Neutrophil (primary cell): Measurements from ENCODE around the gene TMC8.

Experiments used
- H3K27ac ChIP-seq: fragments of 200-600 bp; sonication (generic); 2 replicates; pipeline ENCODE4 v1.5.1; 2016; ENCODE audit warnings: mild to moderate bottlenecking, moderate library complexity
- H3K27me3 ChIP-seq: fragments of 200-600 bp; sonication (generic); 2 replicates; pipeline ENCODE4 v1.6.0; 2016; ENCODE audit warnings: mild to moderate bottlenecking
- H3K36me3 ChIP-seq: fragments of 200-600 bp; sonication (generic); 2 replicates; pipeline ENCODE4 v1.5.1; 2017
- H3K4me1 ChIP-seq, 2 experiments: fragments of 200-600 bp in 1 of 2; sonication (generic) in 1 of 2; 1 replicate in 1 of 2; 2 replicates in 1 of 2; pipeline versions ENCODE4 v1.5.1 to v1.6.1; 2013 to 2016; ENCODE audit warnings: low read depth in 1 of 2, low read length in 1 of 2, mild to moderate bottlenecking in 1 of 2, moderate library complexity in 1 of 2; ENCODE audit not compliant: control insufficient read depth in 1 of 2, insufficient read depth in 1 of 2
- H3K4me3 ChIP-seq, 2 experiments: fragments of 200-600 bp in 1 of 2; sonication (generic) in 1 of 2; 1 replicate in 1 of 2; 2 replicates in 1 of 2; pipeline ENCODE4 v1.5.1; 2013 to 2016; ENCODE audit warnings: low read depth in 1 of 2, low read length in 1 of 2, mild to moderate bottlenecking in 1 of 2, moderate library complexity in 1 of 2
- H3K9me3 ChIP-seq: fragments of 200-600 bp; sonication (generic); 2 replicates; pipeline ENCODE4 v1.5.1; 2016
- TF ChIP-seq, protein P1 (sequence below): fragments of 200-600 bp; sonication (generic); IDR thresholded peaks from 2 replicates; pipeline ENCODE4 v1.5.1; 2016; ENCODE audit warnings: antibody characterized with exemption

Gene TMC8

GRCh38 chr17:78106211-78106610 is 24.4 kb upstream of the TMC8 start:
- H3K4me3 ChIP-seq: no peak overlapping the region
- TF ChIP-seq, protein P1, sequence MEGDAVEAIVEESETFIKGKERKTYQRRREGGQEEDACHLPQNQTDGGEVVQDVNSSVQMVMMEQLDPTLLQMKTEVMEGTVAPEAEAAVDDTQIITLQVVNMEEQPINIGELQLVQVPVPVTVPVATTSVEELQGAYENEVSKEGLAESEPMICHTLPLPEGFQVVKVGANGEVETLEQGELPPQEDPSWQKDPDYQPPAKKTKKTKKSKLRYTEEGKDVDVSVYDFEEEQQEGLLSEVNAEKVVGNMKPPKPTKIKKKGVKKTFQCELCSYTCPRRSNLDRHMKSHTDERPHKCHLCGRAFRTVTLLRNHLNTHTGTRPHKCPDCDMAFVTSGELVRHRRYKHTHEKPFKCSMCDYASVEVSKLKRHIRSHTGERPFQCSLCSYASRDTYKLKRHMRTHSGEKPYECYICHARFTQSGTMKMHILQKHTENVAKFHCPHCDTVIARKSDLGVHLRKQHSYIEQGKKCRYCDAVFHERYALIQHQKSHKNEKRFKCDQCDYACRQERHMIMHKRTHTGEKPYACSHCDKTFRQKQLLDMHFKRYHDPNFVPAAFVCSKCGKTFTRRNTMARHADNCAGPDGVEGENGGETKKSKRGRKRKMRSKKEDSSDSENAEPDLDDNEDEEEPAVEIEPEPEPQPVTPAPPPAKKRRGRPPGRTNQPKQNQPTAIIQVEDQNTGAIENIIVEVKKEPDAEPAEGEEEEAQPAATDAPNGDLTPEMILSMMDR: no peak
- no peaks in the 10 kb centered on the region for H3K9me3 ChIP-seq
- peaks cover 87% of the 10 kb centered on the region for H3K36me3 ChIP-seq
- no peak overlapping the region for H3K27ac ChIP-seq
- no peaks in the 10 kb centered on the region for H3K4me1 ChIP-seq
- no peaks in the 10 kb centered on the region for H3K27me3 ChIP-seq

DNA sequence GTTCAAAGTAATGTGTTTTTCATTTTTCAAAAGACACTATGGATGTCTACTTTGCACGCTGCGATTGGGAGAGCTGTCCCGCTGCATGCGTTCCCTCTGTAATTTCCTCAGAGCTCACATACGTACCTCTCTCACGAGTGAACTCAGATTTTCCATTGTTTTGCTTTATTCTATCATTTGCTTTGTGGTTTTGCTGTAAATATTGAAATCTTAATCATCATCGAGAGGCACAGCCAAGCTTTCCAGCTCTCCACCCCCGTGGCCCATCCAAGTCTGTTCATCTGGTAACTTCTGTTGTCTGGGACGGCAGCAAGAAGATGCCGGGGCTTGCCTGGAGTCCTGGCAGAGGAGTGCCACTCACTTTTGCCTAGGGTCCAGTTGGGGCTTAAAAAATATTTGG is 23.1 kb upstream of the TMC8 start:
- Histone ChIP-seq H3K4me1 (peaks cover 0 to 1% of the 10 kb centered on the region in 2 experiments), H3K27me3 (no peaks in the 10 kb centered on the region), H3K9me3 (no peaks in the 10 kb centered on the region), H3K4me3 (no peak overlapping the region), H3K36me3 (peaks cover 88% of the 10 kb centered on the region), H3K27ac (peak overlapping the region; percentile 8)
- TF ChIP-seq, protein P1: no peak

DNA sequence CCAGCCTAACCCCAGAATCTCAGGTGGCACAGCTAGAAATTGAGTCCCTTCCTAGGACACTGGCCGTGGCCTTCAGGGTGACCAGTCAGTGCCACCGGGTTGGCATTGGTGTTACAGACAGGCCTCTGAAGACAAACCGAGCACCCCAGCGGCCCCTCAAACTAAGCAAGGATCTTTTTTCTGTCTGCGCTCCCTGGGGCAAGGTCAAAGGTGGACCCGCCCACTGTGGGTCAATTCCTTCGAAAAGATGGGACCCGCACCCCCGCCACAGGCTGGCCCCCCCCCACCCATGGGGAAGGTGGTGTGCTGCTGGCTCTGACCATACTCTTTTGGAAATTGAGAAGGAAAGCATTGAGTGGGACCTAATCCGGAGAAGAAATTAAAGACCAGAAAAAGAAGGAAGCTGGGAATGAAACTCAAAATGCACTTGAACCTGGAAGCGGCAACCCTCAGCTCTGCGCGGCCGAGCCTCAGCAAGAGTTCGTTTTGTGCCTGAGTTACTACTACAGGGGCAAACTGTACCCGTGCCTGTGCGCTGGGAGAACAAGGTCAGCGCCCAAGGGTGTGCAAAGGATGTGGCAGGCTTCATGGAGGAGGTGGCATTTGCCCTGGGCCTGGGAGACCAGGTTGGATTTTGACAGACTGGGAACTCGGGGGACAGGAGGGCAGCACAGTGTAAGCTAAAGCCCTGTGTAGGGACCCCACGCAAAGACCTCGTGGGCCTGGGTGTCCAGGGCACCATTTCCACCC is 22.4 kb upstream of the TMC8 start:
- H3K36me3 ChIP-seq: peaks cover 88% of the 10 kb centered on the region

GRCh38 chr17:78108726-78109488 is 21.7 kb upstream of the TMC8 start:
- no peak overlapping the region for H3K27ac ChIP-seq
- no peaks in the 10 kb centered on the region for H3K27me3 ChIP-seq
- H3K4me3 ChIP-seq: no peak overlapping the region
- peaks cover 14 to 16% of the 10 kb centered on the region in 2 experiments for H3K4me1 ChIP-seq
- TF ChIP-seq, protein P1: no peak
- H3K36me3 ChIP-seq: peaks cover 85% of the 10 kb centered on the region
- no peaks in the 10 kb centered on the region for H3K9me3 ChIP-seq

More for the DNA sequence above, 22.4 kb upstream of the TMC8 start:
- TF ChIP-seq, protein P1: no peak
- Histone ChIP-seq H3K4me3 (no peak overlapping the region), H3K27ac (peak overlapping the region; percentile 8), H3K4me1 (peaks cover 6 to 8% of the 10 kb centered on the region in 2 experiments), H3K27me3 (no peaks in the 10 kb centered on the region), H3K9me3 (no peaks in the 10 kb centered on the region)

- Histone ChIP-seq H3K27ac (no peak overlapping the region), H3K27me3 (no peaks in the 10 kb centered on the region), H3K9me3 (no peaks in the 10 kb centered on the region), H3K4me1 (peaks cover 19 to 21% of the 10 kb centered on the region in 2 experiments), H3K4me3 (no peak overlapping the region), H3K36me3 (peaks cover 83% of the 10 kb centered on the region)
- TF ChIP-seq, protein P1: no peak
Observed at GRCh38 chr17:78109489-78109761, 21.1 kb upstream of the TMC8 start.
